Thyroid gland (tissue), 4 donors: Measurements from ENCODE around the gene GZMH. TPM values are rescaled to one million over a fixed set of nuclear protein-coding genes. Genes with fewer than 3 reads are reported as not detected.
"Not testable (repeated sequence)": the region's sequence is repeated elsewhere in the genome, so short reads cannot be mapped to it uniquely, and the experiment has no call there.

Experiments
- DNase-seq, 2 donors: peaks; one replicate each; pipeline ENCODE4 v3.0.0-alpha.2; 2019
- H3K27ac ChIP-seq, 3 donors: fragments of 200-600 bp; sonication (generic); 1 replicate in 2 of 3; 2 replicates in 1 of 3; pipeline ENCODE4 v1.5.1; 2016 to 2019; ENCODE audit warnings: mild to moderate bottlenecking in 1 of 3, moderate library complexity in 1 of 3
- H3K27me3 ChIP-seq: fragments of 200-600 bp; sonication (generic); one replicate; pipeline ENCODE4 v1.5.1; 2019
- H3K36me3 ChIP-seq, 2 donors: fragments of 200-600 bp; sonication (generic); one replicate each; pipeline ENCODE4 v1.5.1; 2016 to 2019
- H3K4me1 ChIP-seq, 2 donors: fragments of 200-600 bp; sonication (generic); one replicate each; pipeline ENCODE4 v1.5.1; 2017 to 2019
- H3K4me3 ChIP-seq, 3 donors: fragments of 200-600 bp; sonication (generic); replicated peaks in 1 of 3; 1 replicate in 2 of 3; 2 replicates in 1 of 3; pipeline ENCODE4 v1.5.1; 2016; ENCODE audit warnings: mild to moderate bottlenecking in 1 of 3
- H3K9me3 ChIP-seq: fragments of 200-600 bp; sonication (generic); one replicate; pipeline ENCODE4 v1.5.1; 2017
- CTCF ChIP-seq, 6 experiments: fragments of 200-600 bp in 3 of 6; fragments of 450-650 bp in 3 of 6; sonication (generic) in 3 of 6; IDR thresholded peaks; one replicate each; pipeline ENCODE4 v1.5.1; 2016 to 2019; ENCODE audit warnings: antibody characterized with exemption in 6 of 6, mild to moderate bottlenecking in 2 of 6, inconsistent platforms in 1 of 6, moderate library complexity in 1 of 6
- POLR2A ChIP-seq, 2 donors: fragments of 450-650 bp; IDR thresholded peaks; one replicate each; pipeline ENCODE4 v1.6.1; 2017; ENCODE audit warnings: antibody characterized with exemption in 2 of 2, mild to moderate bottlenecking in 2 of 2, moderate library complexity in 1 of 2
- WGBS, 2 donors: methylation state at CpG; one replicate each; pipeline ENCODE4 v1.1.5; 2017; 5-methylcytosine and 5-hydroxymethylcytosine counted together
- intact Hi-C: fragments of 100-400 bp; cut with DNase I; formaldehyde crosslinking; loops from one replicate; pipeline ENCODE4 v1.15.1; 2023
- total RNA-seq, 4 donors: library from RNA; depleted of rRNA; stranded (reverse); fragments of >200 nt; gene quantifications; one replicate each; pipeline ENCODE4 v1.2.3, GENCODE V29; 2016

The GZMH gene
- total RNA-seq, 4 donors from 2014 or later: 0.81 to 1.2 TPM; not detected in 2

GRCh38 chr14:24595073-24595808 lies 14.2 kb downstream of the GZMH start:
- 68 to 70% methylated on average over 3 of the region's 3 CpGs for WGBS, 2 donors
- no peak overlapping the region for H3K4me3 ChIP-seq
- DNase-seq: no peak
- no peaks in the 10 kb centered on the region for H3K27me3 ChIP-seq
- intact Hi-C loops: no loop called here
- H3K4me1 ChIP-seq: no peaks in the 10 kb centered on the region
- no peaks in the 10 kb centered on the region for H3K9me3 ChIP-seq
- H3K27ac ChIP-seq: no peak overlapping the region
- no peaks in the 10 kb centered on the region for H3K36me3 ChIP-seq
- TF ChIP-seq POLR2A (IDR thresholded peaks at IDR 0.05): no peak
- TF ChIP-seq CTCF (IDR thresholded peaks at IDR 0.05): no peak

- H3K4me1 ChIP-seq, H3K36me3 ChIP-seq, H3K4me3 ChIP-seq, H3K9me3 ChIP-seq, intact Hi-C loops, H3K27ac ChIP-seq, H3K27me3 ChIP-seq, DNase-seq: not testable (repeated sequence)
- WGBS, 2 donors: 81 to 82% methylated on average over 2 of the region's 2 CpGs
Observed at GRCh38 chr14:24591004-24591403, 18.5 kb downstream of the GZMH start.

GRCh38 chr14:24584402-24584801 lies 25.1 kb downstream of the GZMH start:
- H3K4me1 ChIP-seq, intact Hi-C loops, H3K4me3 ChIP-seq: not testable (repeated sequence)

GRCh38 chr14:24578558-24578957 lies 30.9 kb downstream of the GZMH start:
- Histone ChIP-seq H3K4me3 (no peak overlapping the region), H3K27ac (no peak overlapping the region), H3K9me3 (no peaks in the 10 kb centered on the region), H3K27me3 (no peaks in the 10 kb centered on the region), H3K36me3 (no peaks in the 10 kb centered on the region), H3K4me1 (no peaks in the 10 kb centered on the region)
- DNase-seq: no peak
- intact Hi-C loops: no loop called here
- no peak for TF ChIP-seq CTCF (IDR thresholded peaks at IDR 0.05)
- TF ChIP-seq POLR2A (IDR thresholded peaks at IDR 0.05): no peak
- 79 to 81% methylated on average over 2 of the region's 2 CpGs for WGBS, 2 donors

More at GRCh38 chr14:24584402-24584801, 25.1 kb downstream of the GZMH start:
- H3K9me3 ChIP-seq, H3K27ac ChIP-seq, DNase-seq, H3K27me3 ChIP-seq, H3K36me3 ChIP-seq: not testable (repeated sequence)
- 94 to 99% methylated on average over 3 of the region's 3 CpGs for WGBS, 2 donors

GRCh38 chr14:24576771-24577170 lies 32.7 kb downstream of the GZMH start:
- TF ChIP-seq POLR2A (IDR thresholded peaks at IDR 0.05) (no peak), CTCF (IDR thresholded peaks at IDR 0.05) (no peak)
- intact Hi-C loops: no loop called here
- WGBS, 2 donors: 81 to 86% methylated on average over 5 of the region's 5 CpGs

GRCh38 chr14:24576182-24576581 lies 33.3 kb downstream of the GZMH start, which contains the start of gene CTSG:
CTSG (minus strand) TSS chr14:24576250; CDS start chr14:24576223, 27 bp downstream.
- H3K36me3 ChIP-seq: no peaks in the 10 kb centered on the region
- intact Hi-C loops: no loop called here
- H3K27me3 ChIP-seq: no peaks in the 10 kb centered on the region
- H3K4me1 ChIP-seq: no peaks in the 10 kb centered on the region
- WGBS, 2 donors: 67 to 73% methylated on average over 3 of the region's 3 CpGs
- H3K4me3 ChIP-seq: no peak within 1 kb of the TSS
- DNase-seq: no peak
- TF ChIP-seq POLR2A (IDR thresholded peaks at IDR 0.05): no peak
- no peaks in the 10 kb centered on the region for H3K9me3 ChIP-seq
- H3K27ac ChIP-seq: no peak within 1 kb of the TSS

More at GRCh38 chr14:24576771-24577170, 32.7 kb downstream of the GZMH start:
- H3K36me3 ChIP-seq: no peaks in the 10 kb centered on the region
- H3K27me3 ChIP-seq: no peaks in the 10 kb centered on the region
- no peaks in the 10 kb centered on the region for H3K9me3 ChIP-seq
- no peak for DNase-seq
- no peaks in the 10 kb centered on the region for H3K4me1 ChIP-seq
- H3K4me3 ChIP-seq: no peak overlapping the region
- H3K27ac ChIP-seq: no peak overlapping the region
